ENCODE data around the gene EHF. TPM values are rescaled to one million over a fixed set of nuclear protein-coding genes. Genes with fewer than 3 reads are reported as not detected.

EHF gene
- total RNA-seq, 1 donor from 2014 or later, result not detected

- H3K27ac Mint-ChIP-seq (ENCODE audit: unreplicated experiment), result no peak overlapping the region
- DNase-seq (ENCODE audit: low spot score), result no peak
- H3K27me3 Mint-ChIP-seq (ENCODE audit: unreplicated experiment), result no peaks in the 10 kb centered on the region
- TF ChIP-seq, protein P1, sequence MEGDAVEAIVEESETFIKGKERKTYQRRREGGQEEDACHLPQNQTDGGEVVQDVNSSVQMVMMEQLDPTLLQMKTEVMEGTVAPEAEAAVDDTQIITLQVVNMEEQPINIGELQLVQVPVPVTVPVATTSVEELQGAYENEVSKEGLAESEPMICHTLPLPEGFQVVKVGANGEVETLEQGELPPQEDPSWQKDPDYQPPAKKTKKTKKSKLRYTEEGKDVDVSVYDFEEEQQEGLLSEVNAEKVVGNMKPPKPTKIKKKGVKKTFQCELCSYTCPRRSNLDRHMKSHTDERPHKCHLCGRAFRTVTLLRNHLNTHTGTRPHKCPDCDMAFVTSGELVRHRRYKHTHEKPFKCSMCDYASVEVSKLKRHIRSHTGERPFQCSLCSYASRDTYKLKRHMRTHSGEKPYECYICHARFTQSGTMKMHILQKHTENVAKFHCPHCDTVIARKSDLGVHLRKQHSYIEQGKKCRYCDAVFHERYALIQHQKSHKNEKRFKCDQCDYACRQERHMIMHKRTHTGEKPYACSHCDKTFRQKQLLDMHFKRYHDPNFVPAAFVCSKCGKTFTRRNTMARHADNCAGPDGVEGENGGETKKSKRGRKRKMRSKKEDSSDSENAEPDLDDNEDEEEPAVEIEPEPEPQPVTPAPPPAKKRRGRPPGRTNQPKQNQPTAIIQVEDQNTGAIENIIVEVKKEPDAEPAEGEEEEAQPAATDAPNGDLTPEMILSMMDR (IDR thresholded peaks at IDR 0.05; ENCODE audit: unreplicated experiment), result no peak
- H3K36me3 Mint-ChIP-seq (ENCODE audit: low read depth, unreplicated experiment), result no peaks in the 10 kb centered on the region
- H3K4me3 Mint-ChIP-seq (ENCODE audit: unreplicated experiment), result no peak overlapping the region
- H3K9me3 Mint-ChIP-seq (ENCODE audit: unreplicated experiment), result no peaks in the 10 kb centered on the region
- H3K4me1 Mint-ChIP-seq (ENCODE audit: unreplicated experiment), result no peaks in the 10 kb centered on the region
Measured at GRCh38 chr11:34605481-34606325, 15.2 kb upstream of the EHF start.

- Mint-ChIP-seq H3K27me3 (ENCODE audit: unreplicated experiment) (no peaks in the 10 kb centered on the region), H3K36me3 (ENCODE audit: low read depth, unreplicated experiment) (no peaks in the 10 kb centered on the region), H3K4me1 (ENCODE audit: unreplicated experiment) (no peaks in the 10 kb centered on the region), H3K27ac (ENCODE audit: unreplicated experiment) (no peak overlapping the region), H3K4me3 (ENCODE audit: unreplicated experiment) (no peak overlapping the region), H3K9me3 (ENCODE audit: unreplicated experiment) (no peaks in the 10 kb centered on the region)
- DNase-seq (ENCODE audit: low spot score), result no peak
- TF ChIP-seq, protein P1 (IDR thresholded peaks at IDR 0.05; ENCODE audit: unreplicated experiment), result no peak
Measured at GRCh38 chr11:34606326-34607120, 14.4 kb upstream of the EHF start.

- no peaks in the 10 kb centered on the region for H3K4me1 Mint-ChIP-seq (ENCODE audit: unreplicated experiment)
- no peaks in the 10 kb centered on the region for H3K27me3 Mint-ChIP-seq (ENCODE audit: unreplicated experiment)
- TF ChIP-seq, protein P1 (IDR thresholded peaks at IDR 0.05; ENCODE audit: unreplicated experiment), result no peak
- no peak for DNase-seq (ENCODE audit: low spot score)
- H3K9me3 Mint-ChIP-seq (ENCODE audit: unreplicated experiment), result no peaks in the 10 kb centered on the region
- H3K27ac Mint-ChIP-seq (ENCODE audit: unreplicated experiment), result no peak overlapping the region
- H3K4me3 Mint-ChIP-seq (ENCODE audit: unreplicated experiment), result no peak overlapping the region
- no peaks in the 10 kb centered on the region for H3K36me3 Mint-ChIP-seq (ENCODE audit: low read depth, unreplicated experiment)
Measured at GRCh38 chr11:34609187-34609751, 11.6 kb upstream of the EHF start.

- H3K9me3 Mint-ChIP-seq (ENCODE audit: unreplicated experiment), result no peaks in the 10 kb centered on the region
- TF ChIP-seq, protein P1 (IDR thresholded peaks at IDR 0.05; ENCODE audit: unreplicated experiment), result no peak
- H3K4me1 Mint-ChIP-seq (ENCODE audit: unreplicated experiment), result no peaks in the 10 kb centered on the region
- H3K27me3 Mint-ChIP-seq (ENCODE audit: unreplicated experiment), result no peaks in the 10 kb centered on the region
- no peak overlapping the region for H3K27ac Mint-ChIP-seq (ENCODE audit: unreplicated experiment)
- no peak for DNase-seq (ENCODE audit: low spot score)
- no peak overlapping the region for H3K4me3 Mint-ChIP-seq (ENCODE audit: unreplicated experiment)
- no peaks in the 10 kb centered on the region for H3K36me3 Mint-ChIP-seq (ENCODE audit: low read depth, unreplicated experiment)
Measured at GRCh38 chr11:34609850-34610249, 11.0 kb upstream of the EHF start.

All from endothelial cell (in vitro differentiated cells).